PC-9 (cell line): ENCODE data around the gene PSPN.

Source experiments
- EZH2 ChIP-seq: fragments of 200-600 bp; sonication (generic); IDR thresholded peaks from 2 replicates; pipeline ENCODE4 v1.8.0; 2017; ENCODE audit warnings: antibody characterized with exemption, low read depth
- TF ChIP-seq, protein P1 (sequence below): fragments of 200-600 bp; sonication (generic); conservative IDR thresholded peaks from 2 replicates; pipeline ENCODE4 v1.6.1; 2017; ENCODE audit warnings: mixed run types, antibody characterized with exemption, mild to moderate bottlenecking, moderate library complexity

DNA sequence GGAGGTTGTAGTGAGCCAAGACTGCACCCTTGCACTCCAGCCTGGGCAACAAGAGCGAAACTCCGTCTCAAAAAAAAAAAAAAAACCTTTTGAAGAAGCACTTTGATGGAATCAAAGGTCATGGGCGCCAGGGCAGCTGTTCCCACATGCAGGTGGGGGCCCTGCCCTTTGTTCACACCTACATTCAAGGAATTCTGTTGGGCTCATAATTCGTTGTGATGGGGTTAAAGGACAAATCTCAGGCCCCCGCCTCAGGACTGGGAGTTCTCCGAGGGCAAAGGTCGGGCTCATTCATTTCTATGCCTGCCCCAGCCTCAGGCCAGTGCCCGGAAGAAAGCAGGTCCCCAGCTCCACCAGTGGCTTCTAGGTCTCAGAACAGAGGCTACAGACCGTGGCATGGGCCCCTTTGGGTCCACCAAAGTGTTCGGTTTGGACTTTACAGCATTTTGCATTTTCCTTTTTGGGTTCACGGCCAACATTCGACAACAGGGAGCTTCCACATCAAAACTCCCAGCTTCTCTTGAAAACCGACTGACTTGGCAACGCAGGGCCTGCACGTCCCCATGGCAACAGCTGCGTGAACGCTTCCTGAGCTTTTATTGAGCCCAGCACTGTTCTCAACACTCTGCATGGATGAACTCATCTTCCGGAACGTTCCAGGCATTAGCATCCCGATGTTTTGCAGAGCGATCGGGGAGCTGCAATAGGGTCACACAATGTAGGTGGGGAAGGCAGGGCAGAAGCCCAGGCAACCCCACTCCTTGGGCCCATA is 27.3 kb upstream of the PSPN start:
- TF ChIP-seq, protein P1, sequence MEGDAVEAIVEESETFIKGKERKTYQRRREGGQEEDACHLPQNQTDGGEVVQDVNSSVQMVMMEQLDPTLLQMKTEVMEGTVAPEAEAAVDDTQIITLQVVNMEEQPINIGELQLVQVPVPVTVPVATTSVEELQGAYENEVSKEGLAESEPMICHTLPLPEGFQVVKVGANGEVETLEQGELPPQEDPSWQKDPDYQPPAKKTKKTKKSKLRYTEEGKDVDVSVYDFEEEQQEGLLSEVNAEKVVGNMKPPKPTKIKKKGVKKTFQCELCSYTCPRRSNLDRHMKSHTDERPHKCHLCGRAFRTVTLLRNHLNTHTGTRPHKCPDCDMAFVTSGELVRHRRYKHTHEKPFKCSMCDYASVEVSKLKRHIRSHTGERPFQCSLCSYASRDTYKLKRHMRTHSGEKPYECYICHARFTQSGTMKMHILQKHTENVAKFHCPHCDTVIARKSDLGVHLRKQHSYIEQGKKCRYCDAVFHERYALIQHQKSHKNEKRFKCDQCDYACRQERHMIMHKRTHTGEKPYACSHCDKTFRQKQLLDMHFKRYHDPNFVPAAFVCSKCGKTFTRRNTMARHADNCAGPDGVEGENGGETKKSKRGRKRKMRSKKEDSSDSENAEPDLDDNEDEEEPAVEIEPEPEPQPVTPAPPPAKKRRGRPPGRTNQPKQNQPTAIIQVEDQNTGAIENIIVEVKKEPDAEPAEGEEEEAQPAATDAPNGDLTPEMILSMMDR: no peak
- TF ChIP-seq EZH2: no peak
